GM18505 (cell line): ENCODE results near the gene CNTNAP2.

Experiments
- ATAC-seq: cut with Tn5 transposase; IDR thresholded peaks from one replicate; pipeline ENCODE4 v1.9.1; 2021; ENCODE audit not compliant: unreplicated experiment
- POLR2A ChIP-seq: IDR thresholded peaks from 4 replicates; pipeline ENCODE4 v1.6.1; 2011; ENCODE audit warnings: borderline replicate concordance; ENCODE audit not compliant: insufficient read depth, insufficient read length; ENCODE audit errors: extremely low read depth

Gene CNTNAP2

GRCh38 chr7:147406521-147407135 lies 1290.0 kb downstream of the CNTNAP2 start:
- no peak for TF ChIP-seq POLR2A
- no peak for ATAC-seq

GRCh38 chr7:147411096-147411495 lies 1294.5 kb downstream of the CNTNAP2 start:
- TF ChIP-seq POLR2A = no peak
- ATAC-seq = no peak

GRCh38 chr7:147412109-147412508 lies 1295.5 kb downstream of the CNTNAP2 start:
- ATAC-seq = no peak

GRCh38 chr7:147412782-147413556 lies 1296.4 kb downstream of the CNTNAP2 start:
- no peak for TF ChIP-seq POLR2A
- no peak for ATAC-seq

More at GRCh38 chr7:147412109-147412508, 1295.5 kb downstream of the CNTNAP2 start:
- no peak for TF ChIP-seq POLR2A

GRCh38 chr7:147413557-147413870 lies 1296.9 kb downstream of the CNTNAP2 start:
- no peak for ATAC-seq

GRCh38 chr7:147415991-147416390 lies 1299.4 kb downstream of the CNTNAP2 start:
- ATAC-seq = no peak
- no peak for TF ChIP-seq POLR2A

More at GRCh38 chr7:147413557-147413870, 1296.9 kb downstream of the CNTNAP2 start:
- TF ChIP-seq POLR2A = no peak

GRCh38 chr7:147418966-147419365 lies 1302.4 kb downstream of the CNTNAP2 start:
- no peak for TF ChIP-seq POLR2A
- ATAC-seq = no peak

- TF ChIP-seq POLR2A = no peak
- ATAC-seq = no peak
These were observed 1307.3 kb downstream of the CNTNAP2 start for GRCh38 chr7:147423875-147424274.

- no peak for ATAC-seq
- TF ChIP-seq POLR2A = no peak
These were observed 1311.5 kb downstream of the CNTNAP2 start for GRCh38 chr7:147428075-147428474.

GRCh38 chr7:147429961-147430360 lies 1313.4 kb downstream of the CNTNAP2 start:
- no peak for ATAC-seq
- no peak for TF ChIP-seq POLR2A

- TF ChIP-seq POLR2A = no peak
- ATAC-seq = no peak
These were observed 1315.5 kb downstream of the CNTNAP2 start for GRCh38 chr7:147432079-147432478.

GRCh38 chr7:147432576-147432975 lies 1316.0 kb downstream of the CNTNAP2 start:
- TF ChIP-seq POLR2A = no peak
- no peak for ATAC-seq

GRCh38 chr7:147436718-147437117 lies 1320.1 kb downstream of the CNTNAP2 start:
- no peak for TF ChIP-seq POLR2A
- no peak for ATAC-seq

- TF ChIP-seq POLR2A = no peak
- ATAC-seq = no peak
These were observed 1321.6 kb downstream of the CNTNAP2 start for GRCh38 chr7:147438216-147438615.
